Natural killer cell (primary cell): ENCODE measurements around the gene INO80. TPM values are rescaled to one million over a fixed set of nuclear protein-coding genes. Genes with fewer than 3 reads are reported as not detected.
"Not testable (repeated sequence)": the region's sequence is repeated elsewhere in the genome, so short reads cannot be mapped to it uniquely, and the experiment has no call there.

Experiments used
- ATAC-seq, 3 donors: fragments of 150-1000 bp in 2 of 3; fragments of 200-7000 bp in 1 of 3; cut with Tn5 transposase; 1 replicate in 1 of 3; 2 replicates in 2 of 3; pipeline ENCODE4 v1.10.0; 2021; ENCODE audit warnings: mild to moderate bottlenecking in 2 of 3, moderate library complexity in 2 of 3
- DNase-seq, 2 donors: peaks; one replicate each; pipeline versions ENCODE4 v3.0.0 to v3.0.0-alpha.2; 2013 to 2021; ENCODE audit warnings: mixed read lengths in 1 of 2
- H3K27ac ChIP-seq: one replicate; pipeline ENCODE4 v1.5.1; 2013; ENCODE audit warnings: mild to moderate bottlenecking, low read length
- H3K27me3 ChIP-seq: one replicate; pipeline ENCODE4 v1.6.1; 2013; ENCODE audit warnings: low read length; ENCODE audit not compliant: control insufficient read depth, insufficient read depth
- H3K36me3 ChIP-seq: one replicate; pipeline ENCODE4 v1.6.1; 2013; ENCODE audit warnings: low read length; ENCODE audit not compliant: control insufficient read depth, insufficient read depth
- H3K4me1 ChIP-seq: one replicate; pipeline ENCODE4 v1.6.1; 2013; ENCODE audit warnings: low read length; ENCODE audit not compliant: control insufficient read depth, insufficient read depth
- H3K4me3 ChIP-seq: one replicate; pipeline ENCODE4 v1.5.1; 2013; ENCODE audit warnings: low read length
- H3K9me3 ChIP-seq: one replicate; pipeline ENCODE4 v1.6.1; 2013; ENCODE audit warnings: low read length; ENCODE audit not compliant: control insufficient read depth, insufficient read depth
- H3K27ac Mint-ChIP-seq, 2 donors: one replicate each; pipeline ENCODE4 v1.8.0; 2022; ENCODE audit warnings: mild to moderate bottlenecking in 2 of 2, mixed read lengths in 2 of 2, moderate library complexity in 1 of 2
- H3K27me3 Mint-ChIP-seq, 2 donors: one replicate each; pipeline ENCODE4 v1.8.0; 2022; ENCODE audit warnings: low read depth in 2 of 2, mixed read lengths in 2 of 2
- H3K36me3 Mint-ChIP-seq: one replicate; pipeline ENCODE4 v1.8.0; 2022; ENCODE audit warnings: mixed read lengths
- H3K4me1 Mint-ChIP-seq, 2 donors: one replicate each; pipeline ENCODE4 v1.8.0; 2022; ENCODE audit warnings: mixed read lengths in 2 of 2
- H3K4me3 Mint-ChIP-seq: one replicate; pipeline ENCODE4 v1.8.0; 2022; ENCODE audit warnings: mild to moderate bottlenecking, moderate library complexity, mixed read lengths
- H3K9me3 Mint-ChIP-seq, 2 donors: one replicate each; pipeline ENCODE4 v1.8.0; 2022; ENCODE audit warnings: mixed read lengths in 2 of 2
- WGBS: methylation state at CpG from one replicate; pipeline ENCODE4 v1.1.7; 2013; ENCODE audit warnings: missing lambda C conversion rate; ENCODE audit not compliant: insufficient coverage; 5-methylcytosine and 5-hydroxymethylcytosine counted together
- intact Hi-C: fragments of 100-400 bp; cut with micrococcal nuclease; formaldehyde crosslinking; loops from one replicate; pipeline ENCODE4 v1.14.2; 2022
- total RNA-seq, 4 donors: library from RNA; stranded (reverse); fragments of 120-200 nt in 1 of 4; gene quantifications; one replicate each; pipeline versions ENCODE4 v1.2.3 to v1.2.4, GENCODE V29; 2013 to 2022
- TF ChIP-seq, protein P1 (sequence below): fragments of 200-600 bp; IDR thresholded peaks from one replicate; pipeline ENCODE4 v1.8.0; 2022; ENCODE audit warnings: antibody characterized with exemption

INO80 gene
- total RNA-seq, 3 donors from 2014 or later (not counting 1 experiment from before 2014, with no cell fraction given): 36.4 to 45.7 (median 43.9) TPM

DNA sequence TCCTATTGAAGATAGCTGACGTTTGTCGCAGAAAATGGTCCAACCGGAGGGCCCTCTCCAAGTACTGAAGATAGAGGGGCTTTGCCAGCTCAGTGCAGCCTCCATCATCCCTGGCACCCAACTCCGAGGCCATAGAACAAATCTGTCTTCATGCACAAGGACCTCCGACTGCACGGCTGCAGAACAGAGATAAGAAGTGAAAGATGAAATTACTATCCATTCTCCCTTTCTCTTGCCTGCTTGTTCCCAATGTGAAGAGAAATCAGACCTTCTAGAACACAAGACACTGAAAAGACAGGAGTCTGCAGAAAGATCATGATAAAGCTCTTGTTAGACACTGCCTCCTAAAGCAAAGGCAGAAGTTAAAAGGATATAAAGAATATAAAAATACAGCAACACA lies 19.9 kb downstream of the INO80 start:
- TF ChIP-seq, protein P1, sequence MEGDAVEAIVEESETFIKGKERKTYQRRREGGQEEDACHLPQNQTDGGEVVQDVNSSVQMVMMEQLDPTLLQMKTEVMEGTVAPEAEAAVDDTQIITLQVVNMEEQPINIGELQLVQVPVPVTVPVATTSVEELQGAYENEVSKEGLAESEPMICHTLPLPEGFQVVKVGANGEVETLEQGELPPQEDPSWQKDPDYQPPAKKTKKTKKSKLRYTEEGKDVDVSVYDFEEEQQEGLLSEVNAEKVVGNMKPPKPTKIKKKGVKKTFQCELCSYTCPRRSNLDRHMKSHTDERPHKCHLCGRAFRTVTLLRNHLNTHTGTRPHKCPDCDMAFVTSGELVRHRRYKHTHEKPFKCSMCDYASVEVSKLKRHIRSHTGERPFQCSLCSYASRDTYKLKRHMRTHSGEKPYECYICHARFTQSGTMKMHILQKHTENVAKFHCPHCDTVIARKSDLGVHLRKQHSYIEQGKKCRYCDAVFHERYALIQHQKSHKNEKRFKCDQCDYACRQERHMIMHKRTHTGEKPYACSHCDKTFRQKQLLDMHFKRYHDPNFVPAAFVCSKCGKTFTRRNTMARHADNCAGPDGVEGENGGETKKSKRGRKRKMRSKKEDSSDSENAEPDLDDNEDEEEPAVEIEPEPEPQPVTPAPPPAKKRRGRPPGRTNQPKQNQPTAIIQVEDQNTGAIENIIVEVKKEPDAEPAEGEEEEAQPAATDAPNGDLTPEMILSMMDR: no peak
- intact Hi-C loops: no loop called here
- H3K27ac Mint-ChIP-seq: no peak overlapping the region
- no peak overlapping the region for H3K4me3 ChIP-seq
- DNase-seq (no peak), ATAC-seq (no peak)
- no peaks in the 10 kb centered on the region for H3K4me1 ChIP-seq
- H3K27me3 ChIP-seq: no peaks in the 10 kb centered on the region
- H3K4me3 Mint-ChIP-seq: no peak overlapping the region
- H3K27ac ChIP-seq: no peak overlapping the region
- H3K36me3 Mint-ChIP-seq: peaks cover 8% of the 10 kb centered on the region
- no peaks in the 10 kb centered on the region for H3K9me3 Mint-ChIP-seq
- H3K9me3 ChIP-seq: no peaks in the 10 kb centered on the region
- peaks cover 39% of the 10 kb centered on the region for H3K36me3 ChIP-seq
- peaks cover 3% of the 10 kb centered on the region in 2 donors for H3K4me1 Mint-ChIP-seq
- WGBS: 97% methylated on average over 5 of the region's 6 CpGs
- no peaks in the 10 kb centered on the region for H3K27me3 Mint-ChIP-seq

DNA sequence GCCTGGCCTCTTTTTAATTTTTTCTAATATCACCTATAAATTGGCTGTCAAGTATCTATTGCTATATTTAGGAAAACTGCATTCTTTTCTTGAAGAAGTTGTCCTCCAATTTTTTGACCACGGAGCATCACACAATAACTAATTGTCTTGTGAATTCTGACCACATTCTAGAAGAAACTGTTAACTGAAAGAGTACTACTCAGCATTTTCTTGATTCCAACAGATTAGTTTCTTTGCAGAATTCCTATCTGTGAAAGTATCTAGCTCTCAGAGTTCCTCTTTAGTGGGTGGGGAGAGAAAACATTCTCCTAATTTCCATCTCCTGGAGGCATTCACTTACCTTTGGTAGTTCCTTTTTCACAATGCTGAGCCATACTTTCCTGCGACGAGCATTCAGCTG lies 31.1 kb downstream of the INO80 start:
- intact Hi-C loops: no loop called here
- H3K27ac Mint-ChIP-seq: no peak overlapping the region
- H3K4me1 ChIP-seq: peaks cover 4% of the 10 kb centered on the region
- H3K4me3 ChIP-seq: no peak overlapping the region
- no peaks in the 10 kb centered on the region for H3K27me3 ChIP-seq
- TF ChIP-seq, protein P1: no peak
- no peaks in the 10 kb centered on the region for H3K9me3 Mint-ChIP-seq
- no peak overlapping the region for H3K27ac ChIP-seq
- 96% methylated on average over 3 of the region's 3 CpGs for WGBS
- H3K4me1 Mint-ChIP-seq: peaks cover 12 to 16% of the 10 kb centered on the region in 2 donors
- H3K36me3 ChIP-seq: peaks cover 73% of the 10 kb centered on the region
- no peaks in the 10 kb centered on the region for H3K27me3 Mint-ChIP-seq
- DNase-seq: no peak
- H3K36me3 Mint-ChIP-seq: peaks cover 20% of the 10 kb centered on the region
- H3K9me3 ChIP-seq: no peaks in the 10 kb centered on the region
- ATAC-seq: no peak
- H3K4me3 Mint-ChIP-seq: no peak overlapping the region

DNA sequence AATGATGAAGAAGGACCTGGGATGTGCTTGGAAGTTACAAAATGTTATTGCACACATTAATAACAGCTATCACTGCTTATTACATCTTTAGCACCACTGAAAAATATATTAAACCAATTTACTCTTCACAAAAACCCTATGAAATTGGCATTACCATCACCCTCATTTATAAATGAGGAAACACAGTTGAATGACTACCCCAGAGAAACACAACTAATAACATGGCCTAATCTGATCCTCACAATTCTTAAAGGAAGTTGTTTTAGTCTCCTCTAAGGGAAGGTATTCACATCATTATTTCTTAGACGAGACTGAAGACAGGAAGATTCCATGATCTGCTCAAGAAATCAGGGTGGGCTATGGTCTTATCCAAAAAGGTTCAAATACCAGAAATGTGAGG lies 35.9 kb downstream of the INO80 start:
- H3K27me3 ChIP-seq: no peaks in the 10 kb centered on the region
- Mint-ChIP-seq H3K36me3 (peaks cover 24% of the 10 kb centered on the region), H3K9me3 (no peaks in the 10 kb centered on the region), H3K27ac (no peak overlapping the region), H3K27me3 (no peaks in the 10 kb centered on the region), H3K4me1 (no peaks in the 10 kb centered on the region), H3K4me3 (no peak overlapping the region)
- H3K4me1 ChIP-seq: no peaks in the 10 kb centered on the region
- H3K9me3 ChIP-seq: no peaks in the 10 kb centered on the region
- ATAC-seq (no peak), DNase-seq (no peak)
- no peak overlapping the region for H3K27ac ChIP-seq
- no peak overlapping the region for H3K4me3 ChIP-seq
- 93% methylated on average over 1 of the region's 1 CpG for whole genome bisulfite sequencing
- H3K36me3 ChIP-seq: peaks cover 76% of the 10 kb centered on the region
- TF ChIP-seq, protein P1: no peak
- intact Hi-C loops: no loop called here

DNA sequence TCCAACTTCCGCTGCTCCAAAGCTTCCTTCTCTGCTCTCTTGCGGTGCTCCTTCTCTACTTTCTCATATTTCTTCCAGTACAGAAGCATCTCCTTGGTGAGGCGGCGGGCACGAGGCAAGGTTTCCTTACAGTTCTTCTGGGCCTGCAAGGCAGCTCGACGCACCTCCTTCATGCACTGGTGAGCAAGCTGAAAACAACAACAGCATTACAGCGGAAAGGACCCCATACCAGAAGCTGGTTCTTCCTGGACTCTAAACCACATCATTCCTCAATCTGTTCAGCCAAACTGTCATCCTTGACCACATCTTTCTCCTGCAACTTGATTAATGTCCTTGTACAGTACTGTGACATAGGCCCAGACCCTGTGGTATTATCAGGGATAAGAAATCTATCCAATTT lies 36.4 kb downstream of the INO80 start:
- no peak for ATAC-seq
- H3K4me1 ChIP-seq: no peaks in the 10 kb centered on the region
- intact Hi-C loops: no loop called here
- no peak overlapping the region for H3K4me3 ChIP-seq
- no peaks in the 10 kb centered on the region for H3K27me3 Mint-ChIP-seq
- H3K9me3 Mint-ChIP-seq: no peaks in the 10 kb centered on the region
- peaks cover 75% of the 10 kb centered on the region for H3K36me3 ChIP-seq
- H3K27ac ChIP-seq: no peak overlapping the region
- no peak overlapping the region for H3K4me3 Mint-ChIP-seq
- H3K27me3 ChIP-seq: no peaks in the 10 kb centered on the region
- TF ChIP-seq, protein P1: no peak
- no peaks in the 10 kb centered on the region for H3K4me1 Mint-ChIP-seq
- H3K36me3 Mint-ChIP-seq: peaks cover 20% of the 10 kb centered on the region
- DNase-seq: no peak
- no peak overlapping the region for H3K27ac Mint-ChIP-seq
- WGBS: 61% methylated on average over 8 of the region's 8 CpGs
- H3K9me3 ChIP-seq: no peaks in the 10 kb centered on the region

DNA sequence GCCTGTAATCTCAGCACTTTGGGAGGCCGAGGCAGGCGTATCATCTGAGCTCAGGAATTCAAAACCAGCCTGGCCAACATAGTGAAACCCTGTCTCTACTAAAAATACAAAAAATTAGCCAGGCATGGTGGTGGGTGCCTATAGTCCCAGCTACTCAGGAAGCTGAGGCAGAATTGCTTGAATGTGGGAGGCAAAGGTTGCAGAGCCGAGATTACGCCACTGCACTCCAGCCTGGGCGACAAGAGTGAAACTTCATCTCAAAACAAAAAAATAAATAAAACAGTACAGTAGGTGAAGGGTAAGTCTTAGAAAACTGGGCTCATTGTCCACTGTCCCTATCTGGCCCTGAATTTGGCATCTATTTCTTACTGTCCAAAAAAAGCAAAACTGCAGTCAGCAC lies 37.2 kb downstream of the INO80 start:
- H3K4me3 Mint-ChIP-seq, H3K9me3 ChIP-seq, H3K9me3 Mint-ChIP-seq, H3K27me3 Mint-ChIP-seq, H3K27ac ChIP-seq, H3K4me3 ChIP-seq, intact Hi-C loops, H3K4me1 Mint-ChIP-seq, H3K27me3 ChIP-seq, DNase-seq, H3K27ac Mint-ChIP-seq, ATAC-seq, H3K4me1 ChIP-seq: not testable (repeated sequence)
- H3K36me3 ChIP-seq: peaks cover 78% of the 10 kb centered on the region
- peaks cover 27% of the 10 kb centered on the region for H3K36me3 Mint-ChIP-seq
- WGBS: 100% methylated on average over 2 of the region's 5 CpGs
